IMR-90 (cell line): ENCODE measurements around the gene FES. TPM values are rescaled to one million over a fixed set of nuclear protein-coding genes. Genes with fewer than 3 reads are reported as not detected.

Source experiments
- ATAC-seq: fragments of 200-7000 bp; cut with Tn5 transposase; 2 replicates; pipeline ENCODE4 v1.9.1; 2020; ENCODE audit warnings: low read depth, mild to moderate bottlenecking, moderate library complexity
- BruUV-seq: library from RNA; stranded (reverse); fragments of 400-500 nt; replicated peaks from 2 replicates; lab custom pipeline; 2021; lab: Mats Ljungman, UMichigan
- CTCF ChIA-PET: fragments of 300-600 bp; formaldehyde crosslinking; extraction: SDS; loops from one replicate; lab custom pipeline; 2021; ENCODE audit warnings: antibody characterized with exemption; lab: Yijun Ruan, JAX
- POLR2A ChIA-PET: fragments of 300-600 bp; sonication (Branson Sonifier 250); formaldehyde crosslinking; loops from one replicate; lab custom pipeline; 2022; ENCODE audit warnings: antibody characterized with exemption; ENCODE audit not compliant: unreplicated experiment; lab: Charles Lee
- DNase-seq: peaks from one replicate; pipeline ENCODE4 v3.0.0; 2013
- H2AFZ ChIP-seq: replicated peaks from 2 replicates; pipeline ENCODE3; 2013; ENCODE audit warnings: low read length, mild to moderate bottlenecking; ENCODE audit not compliant: poor library complexity
- H2AK5ac ChIP-seq: 2 replicates; pipeline ENCODE4 v1.6.1; 2013; ENCODE audit warnings: low read depth, low read length, inconsistent platforms
- H2AK9ac ChIP-seq: replicated peaks from 2 replicates; pipeline ENCODE3; 2013; ENCODE audit warnings: mild to moderate bottlenecking, low read depth, low read length, moderate library complexity; ENCODE audit not compliant: poor library complexity
- H2BK120ac ChIP-seq: 2 replicates; pipeline ENCODE4 v1.6.1; 2013; ENCODE audit warnings: low read depth, low read length, inconsistent platforms
- H2BK15ac ChIP-seq: 3 replicates; pipeline ENCODE4 v1.6.1; 2013; ENCODE audit warnings: low read depth, low read length, inconsistent platforms
- H2BK20ac ChIP-seq: 2 replicates; pipeline ENCODE4 v1.6.1; 2013; ENCODE audit warnings: low read depth, mild to moderate bottlenecking, inconsistent platforms, low read length, moderate library complexity
- H2BK5ac ChIP-seq: 2 replicates; pipeline ENCODE4 v1.6.1; 2013; ENCODE audit warnings: mild to moderate bottlenecking, low read depth, low read length, inconsistent platforms; ENCODE audit not compliant: poor library complexity, severe bottlenecking
- H3K14ac ChIP-seq: replicated peaks from 2 replicates; pipeline ENCODE4 v1.6.1; 2013; ENCODE audit warnings: low read depth, low read length, inconsistent platforms
- H3K18ac ChIP-seq: 2 replicates; pipeline ENCODE4 v1.6.1; 2013; ENCODE audit warnings: low read depth, low read length, control low read depth
- H3K23ac ChIP-seq: 2 replicates; pipeline ENCODE4 v1.6.1; 2013; ENCODE audit warnings: low read depth, low read length, inconsistent platforms
- H3K27ac ChIP-seq: 2 replicates; pipeline ENCODE4 v1.5.1; 2013; ENCODE audit warnings: mild to moderate bottlenecking, control low read depth, low read length; ENCODE audit not compliant: insufficient read depth
- H3K27me3 ChIP-seq: 2 replicates; pipeline ENCODE4 v1.6.1; 2013; ENCODE audit warnings: low read length; ENCODE audit not compliant: control insufficient read depth, insufficient read depth
- H3K36me3 ChIP-seq: 2 replicates; pipeline ENCODE4 v1.6.1; 2013; ENCODE audit warnings: low read length, mixed read lengths; ENCODE audit not compliant: control insufficient read depth, insufficient read depth
- H3K4ac ChIP-seq: 2 replicates; pipeline ENCODE4 v1.6.1; 2013; ENCODE audit warnings: low read depth, low read length, inconsistent platforms
- H3K4me1 ChIP-seq: 2 replicates; pipeline ENCODE4 v1.6.1; 2013; ENCODE audit warnings: low read length, mixed read lengths; ENCODE audit not compliant: control insufficient read depth, insufficient read depth
- H3K4me2 ChIP-seq: 2 replicates; pipeline ENCODE4 v1.6.1; 2013; ENCODE audit warnings: low read depth, mild to moderate bottlenecking, control low read depth, low read length, moderate library complexity
- H3K4me3 ChIP-seq: 2 replicates; pipeline ENCODE4 v1.5.1; 2013; ENCODE audit warnings: low read depth, mild to moderate bottlenecking, control low read depth, low read length, moderate library complexity; ENCODE audit not compliant: insufficient read depth
- H3K56ac ChIP-seq: 2 replicates; pipeline ENCODE4 v1.6.1; 2013; ENCODE audit warnings: low read length, inconsistent platforms; ENCODE audit not compliant: insufficient read depth; ENCODE audit errors: extremely low read depth
- H3K79me1 ChIP-seq, 2 experiments: 2 replicates each; pipeline ENCODE4 v1.6.1; 2013; ENCODE audit warnings: low read length in 2 of 2, inconsistent platforms in 1 of 2, low read depth in 1 of 2
- H3K9ac ChIP-seq: 2 replicates; pipeline ENCODE4 v1.6.1; 2013; ENCODE audit warnings: low read depth, low read length, control low read depth
- H3K9me1 ChIP-seq: 2 replicates; pipeline ENCODE4 v1.6.1; 2013; ENCODE audit warnings: low read length, inconsistent platforms; ENCODE audit not compliant: insufficient read depth
- H3K9me3 ChIP-seq: 2 replicates; pipeline ENCODE4 v1.6.1; 2013; ENCODE audit warnings: low read length; ENCODE audit not compliant: control insufficient read depth, insufficient read depth
- H4K20me1 ChIP-seq: 2 replicates; pipeline ENCODE4 v1.6.1; 2013; ENCODE audit warnings: low read length, inconsistent platforms; ENCODE audit not compliant: insufficient read depth
- H4K5ac ChIP-seq: 2 replicates; pipeline ENCODE4 v1.6.1; 2013; ENCODE audit warnings: mild to moderate bottlenecking, low read depth, low read length, control low read depth
- H4K8ac ChIP-seq, 2 experiments: 2 replicates each; pipeline ENCODE4 v1.6.1; 2013; ENCODE audit warnings: low read depth in 2 of 2, low read length in 2 of 2, control low read depth in 1 of 2, inconsistent platforms in 1 of 2
- H4K91ac ChIP-seq: 2 replicates; pipeline ENCODE4 v1.6.1; 2013; ENCODE audit warnings: low read depth, low read length, inconsistent platforms; ENCODE audit not compliant: insufficient read depth
- BHLHE40 ChIP-seq: fragments of 150-350 bp; IDR thresholded peaks from 2 replicates; pipeline ENCODE4 v1.6.1; 2016; ENCODE audit warnings: mild to moderate bottlenecking, low read depth, low read length
- FOS ChIP-seq: fragments of 150-350 bp; IDR thresholded peaks from 2 replicates; pipeline ENCODE4 v1.6.1; 2016; ENCODE audit warnings: low read depth, low read length
- MAZ ChIP-seq: IDR thresholded peaks from 2 replicates; pipeline ENCODE4 v1.6.1; 2012; ENCODE audit warnings: low read depth, mild to moderate bottlenecking, low read length, improper control_type of control experiment, moderate library complexity, borderline replicate concordance
- NFE2L2 ChIP-seq: fragments of 150-350 bp; IDR thresholded peaks from 2 replicates; pipeline ENCODE4 v1.6.1; 2016; ENCODE audit warnings: low read depth, mild to moderate bottlenecking, low read length
- POLR2A ChIP-seq: IDR thresholded peaks from 2 replicates; pipeline ENCODE4 v1.6.1; 2012; ENCODE audit warnings: mild to moderate bottlenecking, low read depth, low read length
- RCOR1 ChIP-seq: IDR thresholded peaks from 2 replicates; pipeline ENCODE4 v1.6.1; 2012; ENCODE audit warnings: mild to moderate bottlenecking, low read length, improper control_type of control experiment; ENCODE audit not compliant: insufficient replicate concordance
- RFX5 ChIP-seq: IDR thresholded peaks from 2 replicates; pipeline ENCODE4 v1.8.0; 2012; ENCODE audit warnings: low read depth, mild to moderate bottlenecking, low read length, moderate library complexity
- WGBS, 2 experiments: methylation state at CpG; one replicate each; pipeline versions ENCODE4 v1.1.5 to v1.1.7; 2013; ENCODE audit warnings: missing lambda C conversion rate in 2 of 2; ENCODE audit not compliant: insufficient read length in 1 of 2; ENCODE audit errors: extremely low coverage in 2 of 2; 5-methylcytosine and 5-hydroxymethylcytosine counted together
- dilution Hi-C: fragments of 300-500 bp; cut with HindIII; formaldehyde crosslinking; loops from one replicate; pipeline ENCODE4 v1.14.3; 2018; ENCODE audit warnings: low sequenced_read_pairs; ENCODE audit not compliant: unreplicated experiment
- in situ Hi-C: fragments of 300-500 bp; cut with MboI; formaldehyde crosslinking; loops from 3 replicates; pipeline ENCODE4 v1.14.3; 2019; ENCODE audit warnings: low sequenced_read_pairs, inconsistent platforms, mixed read lengths
- intact Hi-C: fragments of 100-400 bp; cut with micrococcal nuclease; formaldehyde crosslinking; loops from 2 replicates; pipeline ENCODE4 v1.10.0; 2022
- polyA plus RNA-seq, 3 experiments: library from polyadenylated mRNA; depleted of rRNA; stranded (reverse); fragments of >200 nt; gene quantifications; 2 replicates each; pipeline ENCODE4 v1.2.3, GENCODE V29; 2012; ENCODE audit warnings: low replicate concordance in 1 of 3
- total RNA-seq: library from RNA; depleted of rRNA; stranded (reverse); fragments of >200 nt; gene quantifications from 2 replicates; pipeline ENCODE4 v1.2.3, GENCODE V29; 2012
- TF ChIP-seq, protein P1 (sequence below): fragments of 150-350 bp; IDR thresholded peaks from 2 replicates; pipeline ENCODE4 v1.6.1; 2016; ENCODE audit warnings: low read depth, mild to moderate bottlenecking, low read length, moderate library complexity, borderline replicate concordance

FES gene
- total and polyA plus RNA-seq, 2 of the 4 experiments (the other 2 are of a cell fraction), result 10.5 to 11.7 TPM

GRCh38 chr15:90871716-90872485 is 12.4 kb upstream of the FES start:
- peak overlapping the region; percentile 2; the same call in 1 of the 2 replicates for H2BK120ac ChIP-seq

More at GRCh38 chr15:90871716-90872485, 12.4 kb upstream of the FES start:
- peak overlapping the region; percentile 0; the same call in 1 of the 2 replicates for H4K91ac ChIP-seq
- peaks cover 17 to 56% of the 10 kb centered on the region in 2 experiments for H3K79me1 ChIP-seq
- peaks cover 14% of the 10 kb centered on the region for H3K36me3 ChIP-seq
- H2BK5ac ChIP-seq, result peak overlapping the region; percentile 89
- CTCF ChIA-PET, result interaction anchor here (1.4 kb wide), 1 partner anchor 14 kb away, joined by 4 read pairs; no protein-coding TSS in a partner anchor
- 3% methylated on average over 39 of the region's 77 CpGs; no CpG with 5 or more reads in 1 of the 2 experiments for WGBS, 2 experiments
- H4K5ac ChIP-seq, result peak overlapping the region; percentile 57; the same call in 1 of the 2 replicates
- BruUV-seq, result no TSS peak
- ATAC-seq (peak; percentile 35), DNase-seq (no peak)
- in situ Hi-C loops, result no loop called here
- H3K27ac ChIP-seq, result peak overlapping the region; percentile 31
- H3K27me3 ChIP-seq, result no peaks in the 10 kb centered on the region
- H4K8ac ChIP-seq, result peak overlapping the region; percentile 23 to 56; a peak in 1 of 4 replicates
- TF ChIP-seq RFX5 (no peak), BHLHE40 (no peak), MAZ (peak; percentile 41; the same call in 1 of the 2 replicates), FOS (no peak), RCOR1 (no peak), NFE2L2 (no peak), POLR2A (no peak; the same call in 1 of the 2 replicates)
- TF ChIP-seq, protein P1, sequence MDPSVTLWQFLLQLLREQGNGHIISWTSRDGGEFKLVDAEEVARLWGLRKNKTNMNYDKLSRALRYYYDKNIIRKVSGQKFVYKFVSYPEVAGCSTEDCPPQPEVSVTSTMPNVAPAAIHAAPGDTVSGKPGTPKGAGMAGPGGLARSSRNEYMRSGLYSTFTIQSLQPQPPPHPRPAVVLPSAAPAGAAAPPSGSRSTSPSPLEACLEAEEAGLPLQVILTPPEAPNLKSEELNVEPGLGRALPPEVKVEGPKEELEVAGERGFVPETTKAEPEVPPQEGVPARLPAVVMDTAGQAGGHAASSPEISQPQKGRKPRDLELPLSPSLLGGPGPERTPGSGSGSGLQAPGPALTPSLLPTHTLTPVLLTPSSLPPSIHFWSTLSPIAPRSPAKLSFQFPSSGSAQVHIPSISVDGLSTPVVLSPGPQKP, result no peak
- H3K56ac ChIP-seq, result peak overlapping the region; percentile 2; the same call in 1 of the 2 replicates
- H2AK9ac ChIP-seq, result peak overlapping the region; percentile 81
- peak overlapping the region; percentile 60; the same call in 1 of the 2 replicates for H3K14ac ChIP-seq
- H3K4me1 ChIP-seq, result peaks cover 33% of the 10 kb centered on the region
- peak overlapping the region; percentile 27 for H3K18ac ChIP-seq
- H3K9me1 ChIP-seq, result peaks cover 14% of the 10 kb centered on the region
- peak overlapping the region; percentile 89 for H3K9ac ChIP-seq
- peak overlapping the region; percentile 91 for H3K4ac ChIP-seq
- no peaks in the 10 kb centered on the region for H3K9me3 ChIP-seq
- H3K4me3 ChIP-seq, result peak overlapping the region; percentile 75
- H2BK15ac ChIP-seq, result no peak overlapping the region; the same call in 2 of the 3 replicates
- no peak overlapping the region for H2BK20ac ChIP-seq
- H3K4me2 ChIP-seq, result peak overlapping the region; percentile 100
- peaks cover 20% of the 10 kb centered on the region for H4K20me1 ChIP-seq
- dilution Hi-C loops, result no loop called here
- intact Hi-C loops, result loop anchor here (5.0 kb wide), 2 partner anchors 155 to 225 kb away; partner anchors contain the start of gene BLM
- peak overlapping the region; percentile 93 for H2AFZ ChIP-seq
- H2AK5ac ChIP-seq, result peak overlapping the region; percentile 79
- H3K23ac ChIP-seq, result peak overlapping the region; percentile 54; the same call in 1 of the 2 replicates
- POLR2A ChIA-PET, result no interaction called here
